B cell (primary cell): ENCODE results near the gene PPP2R5E.

ENCODE experiments used
- CTCF ChIP-seq: fragments of 200-600 bp; IDR thresholded peaks from one replicate; pipeline ENCODE4 v1.8.0; 2022; ENCODE audit warnings: antibody characterized with exemption, mild to moderate bottlenecking
- EZH2 ChIP-seq: IDR thresholded peaks from 2 replicates; pipeline ENCODE4 v1.6.1; 2012; ENCODE audit warnings: borderline replicate concordance, low read depth, mild to moderate bottlenecking, moderate library complexity, low read length; ENCODE audit not compliant: insufficient read depth, poor library complexity, severe bottlenecking

- no peak for TF ChIP-seq CTCF
- TF ChIP-seq EZH2: no peak
Observed at GRCh38 chr14:63578300-63578699, 35.1 kb upstream of the PPP2R5E start.
